Activated T-helper 1 cell treated with Interleukin-2 at 50 U/mL for 16 hours (primary cell): ENCODE measurements around the gene PIP5KL1.

Experiments
- DNase-seq: peaks from one replicate; pipeline ENCODE4 v3.0.0-alpha.2; 2020; ENCODE audit warnings: low read depth

Gene PIP5KL1

DNA sequence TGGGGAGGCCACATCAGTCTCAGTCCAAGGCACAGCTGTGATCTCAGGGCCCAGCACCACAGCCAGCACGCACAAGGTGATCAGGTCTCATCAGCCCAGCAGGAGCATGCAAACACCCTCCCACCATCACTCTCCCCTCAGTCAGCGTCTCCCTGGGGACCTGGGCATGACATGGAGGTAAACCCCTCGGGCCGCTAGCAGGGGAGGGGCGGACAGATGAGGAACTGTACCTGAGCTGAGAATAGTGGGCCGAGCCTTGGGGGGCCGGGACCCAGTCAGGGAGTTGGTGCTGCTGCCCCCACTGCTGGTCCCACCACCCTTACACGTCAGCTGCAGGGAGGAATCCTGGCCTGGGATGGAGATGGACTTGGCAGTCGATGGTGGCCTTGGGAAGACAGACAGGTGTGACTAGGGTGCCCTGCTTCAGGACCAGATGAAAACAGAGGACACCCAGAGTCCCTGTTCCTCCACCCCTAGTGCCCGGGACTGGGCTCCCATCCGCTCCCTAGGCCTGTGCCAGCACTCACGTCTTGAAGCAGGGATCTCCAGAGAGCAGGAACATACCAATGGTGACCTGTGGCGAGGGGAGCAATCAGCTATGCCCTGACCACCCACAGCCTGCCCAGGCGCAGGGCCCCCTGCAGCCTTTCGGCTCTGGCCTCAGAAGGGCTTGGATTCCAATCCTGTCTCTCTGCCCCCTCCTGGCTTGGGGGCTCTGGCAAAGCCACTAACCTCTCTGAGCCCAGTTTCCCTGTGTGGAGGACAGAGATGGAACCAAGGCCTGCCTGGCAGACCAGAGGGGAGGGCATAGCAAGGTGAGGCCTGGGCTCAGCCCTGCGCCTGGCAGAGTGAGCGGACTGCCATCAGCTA is 17.5 kb upstream of the PIP5KL1 start:
- no peak for DNase-seq

DNA sequence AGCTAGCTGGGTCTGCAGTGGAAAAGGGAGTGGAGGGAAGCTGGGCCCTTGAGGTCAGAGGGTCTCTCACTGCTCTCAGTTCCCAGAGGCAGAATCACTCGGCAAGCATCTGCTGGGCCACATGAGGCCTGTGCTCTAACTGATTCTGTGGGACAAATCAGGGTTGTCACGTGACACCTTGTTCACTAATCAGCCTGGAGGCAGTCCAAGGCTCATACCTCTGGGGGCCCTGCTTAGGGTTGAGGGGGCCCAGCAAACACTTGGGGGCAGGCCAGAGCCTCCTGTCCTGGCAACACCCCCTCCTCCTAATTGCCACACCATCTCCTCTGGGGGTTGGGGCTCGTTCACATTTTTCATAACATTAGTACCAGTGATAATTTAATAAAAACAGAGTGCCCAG is 16.2 kb upstream of the PIP5KL1 start:
- no peak for DNase-seq

DNA sequence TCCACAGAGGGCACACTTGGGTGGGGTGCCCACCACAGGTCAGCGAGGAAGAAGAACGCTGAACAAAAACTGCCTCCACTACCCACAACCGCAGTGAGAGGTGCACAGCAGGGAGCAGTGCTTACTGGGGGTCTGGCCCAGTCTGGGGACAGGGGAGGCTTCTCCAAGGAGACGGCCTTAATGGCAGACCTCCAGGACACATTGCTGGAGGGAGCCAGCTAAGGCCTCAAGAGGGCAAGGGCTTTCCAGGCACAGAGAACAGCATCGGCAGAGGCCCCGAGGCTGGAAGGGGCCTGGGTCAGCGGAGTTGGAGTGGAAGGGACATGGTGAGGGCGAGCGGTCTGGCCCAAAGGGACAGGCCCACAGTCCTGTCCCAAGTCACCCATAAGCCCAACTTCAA is 15.4 kb upstream of the PIP5KL1 start:
- DNase-seq: no peak

DNA sequence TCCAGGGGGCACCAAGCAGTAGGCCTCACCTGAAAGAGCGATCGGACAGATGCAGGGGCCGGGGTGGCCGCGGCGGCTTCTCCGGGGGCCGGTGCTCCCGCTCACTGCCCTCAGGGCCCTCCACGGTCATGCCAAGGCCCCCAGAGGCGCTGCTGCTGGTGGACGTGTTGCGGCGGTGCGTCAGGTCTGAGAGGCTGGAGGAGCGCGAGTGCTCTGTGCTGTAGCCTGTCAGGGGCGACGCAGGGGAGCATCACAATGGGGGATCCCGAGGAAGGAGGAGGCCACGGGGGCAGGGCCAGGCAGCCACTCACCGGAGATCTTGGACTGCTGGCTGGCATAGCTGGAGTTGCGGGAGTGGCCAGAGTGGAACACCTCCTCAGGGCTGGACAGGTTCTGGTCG is 14.8 kb upstream of the PIP5KL1 start:
- no peak for DNase-seq

DNA sequence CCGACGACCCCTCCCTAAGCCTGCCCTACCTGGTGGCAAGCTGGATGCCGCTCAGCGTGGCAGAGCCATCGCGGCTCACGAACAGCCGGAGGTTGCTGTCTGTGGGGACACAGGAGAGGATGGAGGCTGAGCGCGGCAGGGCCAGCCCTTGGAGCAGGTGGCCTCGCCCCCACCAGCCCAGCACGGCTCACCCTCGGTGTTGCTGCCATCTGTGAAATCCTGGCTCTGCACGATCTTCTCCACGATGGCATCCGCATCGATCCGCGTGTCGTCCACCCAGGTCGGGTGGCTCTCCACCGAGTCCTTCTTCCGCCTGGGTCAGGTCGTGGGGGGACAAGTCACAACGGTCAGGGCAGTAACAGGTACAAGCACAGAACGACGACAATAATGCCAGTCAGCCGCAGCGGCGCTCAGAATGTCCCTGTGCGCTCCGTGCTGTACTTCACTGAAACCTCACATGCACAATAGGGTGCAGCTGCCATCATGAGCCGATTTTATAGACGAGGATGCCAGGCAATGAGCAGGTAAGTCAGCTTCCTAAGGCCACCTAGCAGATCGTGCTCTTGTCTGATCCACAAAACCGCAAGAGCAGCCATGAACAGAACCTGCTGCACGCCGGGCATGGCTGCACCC is 14.1 kb upstream of the PIP5KL1 start:
- no peak for DNase-seq

DNA sequence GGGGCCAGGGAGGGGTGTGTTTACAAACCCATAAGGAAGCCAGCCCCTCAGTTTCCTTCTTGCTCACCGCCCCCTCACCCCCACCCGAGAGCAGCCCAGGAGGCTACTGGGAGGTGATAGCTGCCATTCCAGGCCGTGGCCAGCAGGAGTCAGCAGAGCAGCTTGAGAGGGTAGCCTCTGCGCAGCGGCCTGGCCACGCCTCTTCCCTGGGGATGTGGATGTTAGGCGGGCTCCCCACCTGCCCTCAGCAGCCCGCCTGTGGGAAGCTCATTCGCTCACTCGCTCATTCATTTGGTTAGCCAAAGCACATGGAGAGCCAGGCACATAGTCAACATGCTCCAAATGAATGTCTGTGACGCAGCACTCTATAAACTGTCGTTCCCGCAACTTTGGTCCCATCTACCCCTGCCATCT is 13.2 kb upstream of the PIP5KL1 start:
- peak; percentile 60 for DNase-seq

DNA sequence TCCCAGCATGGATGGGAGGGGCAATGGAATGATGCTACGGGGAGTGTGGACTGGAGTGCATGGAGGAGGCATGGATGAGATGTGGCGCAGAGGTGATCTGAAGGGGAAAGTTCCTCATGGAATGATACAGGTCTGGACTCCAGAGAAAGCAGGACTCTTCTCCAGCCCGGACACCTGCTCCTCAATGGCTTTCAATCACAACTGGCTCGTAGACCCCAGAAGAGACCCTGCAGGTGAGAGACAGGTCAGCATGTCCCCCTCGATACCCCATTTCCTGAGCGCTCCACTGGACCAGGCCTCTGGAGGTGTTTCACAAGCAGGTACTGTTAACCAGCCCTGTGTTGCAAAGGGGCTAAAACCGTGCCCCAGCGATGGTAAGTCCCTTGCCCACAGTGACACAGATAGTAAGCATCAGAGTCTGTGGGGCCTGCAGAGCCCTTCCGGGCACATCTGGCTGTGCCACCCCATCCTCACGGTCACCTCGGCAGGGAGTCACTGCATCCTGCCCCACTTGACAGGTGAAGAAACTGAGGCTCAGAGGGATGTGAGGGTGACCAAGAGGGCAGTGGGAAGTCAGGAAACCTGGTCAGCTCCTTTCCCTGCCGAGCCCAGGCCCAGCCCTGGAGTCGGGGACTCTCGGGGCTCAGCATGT is 12.6 kb upstream of the PIP5KL1 start:
- no peak for DNase-seq

DNA sequence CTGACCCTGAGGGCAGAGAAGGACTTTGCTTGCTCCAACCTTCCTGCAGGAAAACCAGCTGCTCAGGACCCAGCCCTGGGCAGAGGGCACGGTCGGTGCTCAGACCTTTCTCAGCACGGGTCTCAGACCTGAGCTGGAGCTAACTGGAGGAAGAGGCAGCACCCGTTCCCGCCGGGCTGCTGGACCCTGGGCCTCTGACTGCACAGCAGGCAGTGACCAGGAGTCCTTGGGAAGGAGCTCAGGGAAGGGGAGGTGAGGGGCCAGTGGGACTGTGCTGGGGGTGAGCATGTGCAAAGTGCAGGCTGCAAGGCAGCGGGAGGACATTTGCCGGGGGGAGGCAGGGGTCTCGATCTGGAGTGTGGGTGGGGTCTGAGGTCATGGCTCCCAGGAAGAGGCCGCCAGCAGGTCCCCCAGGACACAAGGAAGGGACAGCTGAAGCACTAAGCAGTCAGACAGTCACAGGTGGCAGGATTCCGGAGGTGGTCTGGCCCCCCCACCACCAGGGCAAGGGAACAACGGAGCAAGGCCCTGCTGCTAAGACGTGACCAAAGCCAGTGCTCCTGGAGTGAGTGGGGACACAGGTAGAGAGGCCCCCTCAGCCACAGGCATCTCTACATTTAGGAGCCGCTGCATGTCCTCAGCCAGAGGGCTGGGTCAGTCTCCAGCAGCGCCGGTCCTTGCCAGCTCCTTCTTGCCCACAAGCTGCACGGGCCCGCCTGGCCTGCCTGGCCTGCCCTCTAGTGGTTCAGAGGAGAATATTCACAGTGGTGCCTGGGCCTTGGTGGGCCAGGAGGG is 11.8 kb upstream of the PIP5KL1 start:
- no peak for DNase-seq

DNA sequence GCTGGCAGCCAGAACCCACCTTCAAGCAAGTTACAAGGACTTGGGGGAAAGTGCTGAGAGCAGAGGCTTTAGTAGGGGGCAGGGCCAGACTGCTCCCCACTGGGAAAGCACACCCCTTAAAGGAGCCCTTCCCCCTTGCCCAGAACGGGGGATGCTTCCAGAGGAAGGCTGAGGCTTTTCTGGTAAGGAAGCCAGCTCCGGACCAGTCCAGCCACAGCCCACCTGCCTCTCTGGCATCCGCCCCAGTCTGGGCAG is 11.3 kb upstream of the PIP5KL1 start:
- DNase-seq: no peak

DNA sequence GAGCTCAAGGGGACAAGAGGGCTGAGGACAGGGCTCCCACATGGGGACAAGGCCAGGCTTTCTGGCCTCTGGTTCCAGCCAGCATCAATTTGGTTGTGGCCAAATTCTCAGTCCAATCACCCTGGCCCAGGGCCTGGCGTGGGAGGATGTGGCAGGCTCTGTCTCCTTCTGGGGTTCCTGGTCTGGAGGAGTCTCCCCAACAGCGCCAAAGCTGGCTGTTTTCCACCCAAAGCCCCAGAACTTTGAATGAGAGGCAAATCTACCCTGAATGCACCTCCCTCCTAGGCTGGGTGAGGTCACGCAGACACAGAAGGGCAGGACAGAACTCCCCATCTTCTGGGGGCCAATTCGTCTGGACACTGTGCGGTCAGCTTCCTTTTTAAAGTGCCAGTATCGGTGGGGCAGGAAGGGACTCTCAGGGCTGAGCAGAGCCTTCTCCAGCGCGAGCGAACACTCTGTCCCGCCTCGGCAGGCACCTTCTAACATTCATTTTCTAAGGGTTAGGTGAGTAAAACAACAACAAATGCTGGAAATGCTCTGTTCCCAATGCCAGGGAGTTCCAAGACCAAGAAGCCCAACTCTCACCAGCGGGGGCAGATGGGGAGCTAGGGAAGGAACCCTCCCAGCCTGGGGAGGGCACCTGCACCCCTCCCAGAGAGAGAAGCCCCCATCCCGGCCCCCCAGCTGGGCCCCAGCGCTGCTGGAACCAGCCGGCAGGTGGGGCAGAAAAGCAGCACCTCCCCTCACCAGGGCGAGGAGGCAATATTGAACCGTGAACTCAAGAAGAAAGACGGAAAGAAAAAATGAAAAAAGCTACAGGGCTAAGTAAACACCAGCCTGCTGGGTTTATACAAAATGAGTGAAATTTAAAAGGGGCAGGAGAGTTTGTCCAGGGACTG is 10.7 kb upstream of the PIP5KL1 start:
- no peak for DNase-seq

DNA sequence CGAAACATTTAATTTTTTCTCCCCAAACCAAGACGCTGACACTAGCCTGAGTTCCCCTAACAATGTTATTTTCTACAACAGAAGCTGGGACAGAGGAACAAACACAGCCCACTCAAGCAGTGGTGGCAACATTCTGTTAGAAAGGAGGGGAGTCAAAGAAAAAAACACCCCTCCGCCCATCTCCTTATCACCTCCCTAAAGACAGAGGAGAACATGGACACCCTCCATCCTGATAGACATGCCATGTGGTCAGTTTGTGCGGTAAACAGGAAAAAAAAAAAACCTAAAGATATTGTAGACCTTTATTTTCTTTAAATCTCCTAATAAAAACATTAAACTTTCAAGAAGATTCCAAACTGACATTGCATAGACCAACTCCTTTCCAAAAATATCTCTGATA is 10.0 kb upstream of the PIP5KL1 start:
- no peak for DNase-seq

DNA sequence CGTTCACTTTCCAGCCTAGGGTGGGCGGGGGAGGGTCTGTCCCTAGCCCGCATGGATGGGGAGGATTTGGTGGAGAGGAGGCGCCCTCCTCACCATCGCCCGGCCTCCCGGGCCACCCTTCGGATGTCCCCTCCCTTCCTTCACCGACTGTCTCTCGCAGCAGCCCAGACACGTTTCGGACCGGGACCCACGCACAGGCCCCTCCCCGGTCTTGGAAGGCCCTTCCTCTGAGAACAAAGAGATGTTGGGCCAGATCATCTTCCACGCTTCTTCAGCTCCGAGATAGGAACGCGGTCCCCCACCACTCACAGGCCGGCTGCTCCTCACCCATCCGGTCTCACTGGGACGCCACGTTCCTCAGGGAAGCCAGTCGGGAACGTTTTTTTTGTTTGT is 7.7 kb upstream of the PIP5KL1 start:
- no peak for DNase-seq

DNA sequence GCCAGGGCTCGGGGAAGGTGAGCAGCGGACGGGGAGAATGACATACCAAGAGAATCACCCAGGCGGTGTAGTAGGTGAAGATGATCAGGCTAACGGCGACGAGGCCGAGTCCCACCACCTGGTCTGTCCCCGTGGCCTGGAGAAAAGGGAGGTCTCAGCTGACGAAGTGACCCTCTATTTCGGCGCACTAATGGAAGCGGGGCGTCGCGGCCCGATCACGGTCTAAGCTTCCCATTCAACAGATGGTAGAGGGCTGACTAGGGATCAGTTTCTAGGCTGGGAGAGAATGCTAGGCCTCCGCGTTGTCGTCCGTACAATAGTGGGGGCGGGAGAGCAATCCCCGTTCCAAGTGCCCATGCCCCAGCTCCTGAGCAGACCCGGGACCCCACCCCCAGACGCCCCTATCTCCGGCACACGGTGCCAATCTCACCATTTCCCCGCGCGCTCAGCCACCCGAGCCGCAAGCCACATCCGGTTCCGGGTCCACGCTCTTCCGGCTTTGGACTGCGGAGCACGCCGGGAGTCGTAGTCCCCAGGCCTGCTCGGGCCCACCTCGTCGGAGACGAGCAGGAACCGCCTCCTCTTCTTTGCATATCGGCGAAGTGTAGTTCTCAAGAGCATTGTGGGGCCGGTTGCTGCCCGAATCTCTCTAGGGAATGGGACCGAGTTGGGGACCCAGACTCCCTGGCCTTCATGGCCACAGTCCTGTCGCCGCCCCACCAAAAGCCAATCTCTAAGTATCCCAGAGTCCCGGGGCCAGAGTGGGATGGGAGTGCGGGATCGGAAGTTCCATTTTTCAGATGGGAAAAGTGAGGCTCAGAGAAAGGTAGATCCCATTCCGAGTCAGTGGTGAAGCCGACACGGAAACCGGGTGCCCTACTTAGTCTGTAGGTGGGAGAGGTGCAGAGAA is 7.1 kb upstream of the PIP5KL1 start, which contains the start of gene DPM2:
Gene DPM2 (minus strand): TSS at position 467 of the 910 bp plus-strand sequence. CDS start 34 bp downstream, at position 433.
- DNase-seq: peak; percentile 84

DNA sequence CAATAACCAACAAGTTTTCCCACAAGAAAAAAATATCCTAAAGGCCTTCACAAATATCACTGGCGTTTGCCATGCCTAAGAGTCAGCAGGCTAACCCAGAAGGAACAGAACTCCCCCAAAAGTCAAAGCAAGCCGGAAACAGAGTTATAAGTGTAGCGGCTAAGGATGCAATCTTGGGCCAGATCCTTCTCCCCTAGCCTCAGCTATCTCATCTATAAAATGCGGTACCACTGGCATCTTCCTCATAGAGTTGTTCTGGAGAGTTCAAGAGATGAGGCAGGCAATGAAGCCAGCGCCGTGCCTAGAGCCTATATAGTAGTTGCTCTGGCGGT is 6.4 kb upstream of the PIP5KL1 start:
- no peak for DNase-seq

DNA sequence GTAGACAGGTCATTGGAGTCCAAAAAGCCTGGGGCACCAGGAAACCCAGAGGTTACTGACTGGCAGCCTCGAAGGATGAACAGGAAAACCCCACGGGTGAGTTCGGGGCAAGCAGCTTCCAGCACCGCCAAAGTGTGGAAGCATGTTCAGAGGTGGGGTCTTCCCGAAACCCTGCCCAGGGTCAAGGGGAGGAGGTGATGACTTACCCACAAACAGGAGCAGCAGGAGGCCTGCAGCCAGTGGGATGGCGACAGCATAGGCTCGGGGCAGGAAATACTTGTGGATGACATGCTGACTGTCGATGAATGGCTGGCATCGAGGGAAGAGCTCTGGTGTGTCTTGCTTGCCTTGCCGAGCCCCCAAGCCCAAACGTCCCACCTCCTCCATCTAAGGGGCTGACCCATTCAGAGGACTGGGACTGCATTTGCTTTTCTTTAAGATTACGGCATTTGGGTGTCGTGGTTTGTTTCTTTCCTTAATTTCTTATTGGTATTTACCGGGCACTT is 5.8 kb upstream of the PIP5KL1 start:
- DNase-seq: no peak

DNA sequence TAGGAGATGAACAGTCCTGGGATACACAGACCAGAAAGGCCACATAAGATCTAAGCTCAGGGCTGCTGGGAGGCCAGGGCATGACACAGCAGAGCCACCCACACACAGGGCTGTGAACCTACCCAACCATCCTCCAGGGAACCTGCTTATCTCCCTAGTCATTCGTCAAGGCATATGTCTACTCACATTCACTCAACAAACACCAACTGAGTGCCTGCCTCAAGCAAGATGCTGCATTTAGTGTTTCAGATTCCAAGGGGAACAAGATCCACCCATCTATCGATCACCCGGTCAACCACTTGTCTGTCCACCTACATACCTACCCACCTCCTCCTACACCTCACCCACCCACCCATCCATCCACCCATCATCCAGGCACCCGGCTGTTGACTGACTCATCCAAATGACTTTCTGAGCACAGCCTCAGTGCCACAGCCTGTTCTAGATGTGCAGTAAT is 5.2 kb upstream of the PIP5KL1 start:
- no peak for DNase-seq

DNA sequence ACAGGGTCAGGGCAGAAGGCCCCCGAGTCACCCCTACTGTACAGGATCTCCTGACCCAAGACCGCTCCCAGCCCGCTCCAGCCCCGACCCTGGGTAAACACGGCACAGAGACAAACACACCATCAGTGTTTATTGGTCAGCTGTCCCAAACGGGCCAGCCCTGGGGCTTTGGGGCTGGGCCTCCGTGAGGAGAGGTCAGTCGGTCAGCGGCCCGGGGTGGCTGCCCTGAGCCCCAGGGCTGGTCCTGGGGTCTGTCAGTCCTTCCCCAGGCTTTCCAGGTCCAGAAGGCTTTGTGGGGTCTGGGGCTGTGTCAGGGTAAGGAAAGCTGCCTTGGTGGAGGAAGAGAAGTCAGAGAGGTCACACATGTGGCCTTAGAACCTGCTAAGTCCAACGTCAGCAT is 4.4 kb upstream of the PIP5KL1 start:
- no peak for DNase-seq

DNA sequence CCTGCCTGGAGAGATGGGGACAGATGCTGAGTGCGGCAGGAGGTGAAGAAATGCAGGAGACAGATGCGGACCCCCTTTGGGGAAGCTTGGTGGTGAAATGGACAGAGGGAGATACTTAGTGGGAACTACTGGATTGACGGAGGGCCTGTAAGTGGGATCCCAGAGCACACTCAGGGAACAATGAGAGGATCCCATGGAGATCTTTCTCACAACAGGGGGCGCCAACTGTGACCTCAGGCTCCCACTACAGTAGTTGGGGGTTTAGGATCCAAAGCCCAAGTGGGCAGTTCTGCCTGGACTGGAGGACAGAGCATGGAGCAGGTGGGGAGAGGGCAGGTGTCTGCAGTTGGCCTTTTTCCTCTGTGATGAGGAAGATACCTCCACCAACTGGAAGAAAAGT is 3.7 kb upstream of the PIP5KL1 start:
- DNase-seq: no peak

DNA sequence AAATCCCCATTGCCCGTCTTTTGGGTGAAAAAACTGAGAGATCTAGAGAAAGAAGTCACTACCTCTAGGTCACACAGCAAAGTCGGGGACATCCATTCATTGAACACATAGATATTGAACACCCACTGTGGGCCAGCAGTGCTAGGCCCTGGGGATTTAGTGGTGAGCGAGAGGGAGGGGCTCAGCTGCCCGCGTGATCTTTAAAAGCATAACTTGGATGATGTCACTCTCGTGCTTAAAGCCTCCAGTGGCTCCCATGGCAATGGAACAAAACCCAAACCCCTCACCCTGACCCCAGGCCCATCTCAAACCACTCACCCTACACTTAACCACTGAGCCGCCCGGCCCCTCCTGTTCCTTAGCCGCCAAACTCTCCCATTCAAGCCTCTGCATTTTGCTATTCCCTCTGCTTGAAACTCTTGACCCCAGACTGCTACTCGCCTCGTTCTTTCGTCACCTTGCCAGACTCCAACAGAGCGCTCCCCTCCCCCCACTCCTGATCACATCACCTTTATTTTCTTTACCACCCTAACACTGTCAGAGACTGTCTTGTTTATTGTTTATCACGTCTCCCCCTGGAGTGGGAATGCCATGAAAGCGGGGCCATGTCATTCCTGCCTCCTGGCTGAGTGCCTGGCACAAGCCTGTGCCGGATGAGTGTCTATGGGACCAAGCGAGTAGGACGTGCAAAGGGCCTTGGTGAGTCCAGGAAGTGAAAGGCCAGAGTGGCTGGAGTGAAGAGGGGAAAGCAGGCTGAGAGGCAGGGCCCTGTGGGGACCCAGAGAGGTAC is 710 bp upstream of the PIP5KL1 start:
- no peak for DNase-seq

DNA sequence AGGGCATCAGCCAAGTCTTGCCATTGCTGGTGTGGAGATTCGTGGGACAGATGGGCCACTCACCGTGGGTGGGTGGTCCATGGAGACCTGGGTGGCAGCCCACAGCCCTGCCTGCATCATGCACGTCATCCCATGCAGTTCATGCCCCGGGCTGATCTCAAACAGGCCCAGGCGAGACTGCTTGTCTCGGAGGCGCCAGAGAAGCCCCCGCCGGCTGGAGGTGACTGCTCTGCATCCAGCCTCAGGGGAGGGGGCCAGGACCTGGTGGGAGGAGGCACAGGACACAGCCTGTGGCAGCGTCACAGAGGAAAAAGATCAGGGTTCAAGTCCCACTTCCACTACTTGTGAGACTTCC is 975 bp downstream of the PIP5KL1 start:
- DNase-seq: no peak
